ENCODE measurements around the gene MYOM3.

GRCh38 chr1:24102961-24103360 is 9.0 kb downstream of the MYOM3 start:
- no peak for TF ChIP-seq CTCF (IDR thresholded peaks at IDR 0.05)
- TF ChIP-seq POLR2A (IDR thresholded peaks at IDR 0.05), result no peak
- TF ChIP-seq POLR2AphosphoS5 (IDR thresholded peaks at IDR 0.05), result no peak
- TF ChIP-seq EP300 (IDR thresholded peaks at IDR 0.05), result no peak
